Mammary epithelial cell (primary cell): ENCODE results near the gene MTIF2.
"Not testable (repeated sequence)": the region's sequence is repeated elsewhere in the genome, so short reads cannot be mapped to it uniquely, and the experiment has no call there.

ENCODE experiments used
- EZH2 ChIP-seq: IDR thresholded peaks from 2 replicates; pipeline ENCODE4 v1.6.1; 2012; ENCODE audit warnings: low read length, inconsistent platforms, borderline replicate concordance
- TF ChIP-seq, protein P1 (sequence below), 2 donors: IDR thresholded peaks in 1 of 2; conservative IDR thresholded peaks in 1 of 2; 2 replicates each; pipeline ENCODE4 v1.5.1; 2011 to 2012; ENCODE audit warnings: inconsistent platforms in 2 of 2, low read length in 2 of 2, mild to moderate bottlenecking in 2 of 2, control low read depth in 1 of 2, low read depth in 1 of 2; ENCODE audit not compliant: insufficient read depth in 1 of 2; ENCODE audit errors: extremely low read depth in 1 of 2

DNA sequence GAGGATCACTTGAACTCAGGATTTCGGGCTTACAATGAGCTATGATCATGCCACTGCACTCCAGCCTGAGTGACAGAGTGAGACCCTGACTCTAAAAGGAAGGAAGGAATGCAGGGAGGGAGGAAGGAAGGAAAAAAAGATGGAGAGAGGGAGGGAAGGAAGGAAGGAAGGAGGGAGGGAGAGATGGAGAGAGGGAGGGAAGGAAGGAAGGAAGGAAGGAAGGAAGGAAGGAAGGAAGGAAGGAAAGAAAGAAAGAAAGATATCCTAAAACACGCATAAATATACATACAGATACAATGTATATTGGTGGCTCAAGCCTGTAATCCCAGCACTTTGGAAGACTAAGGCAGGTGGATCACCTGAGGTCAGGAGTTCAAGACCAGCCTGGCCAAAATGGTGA, 5.3 kb upstream of the MTIF2 start:
- not testable (repeated sequence) for TF ChIP-seq EZH2
- TF ChIP-seq, protein P1, sequence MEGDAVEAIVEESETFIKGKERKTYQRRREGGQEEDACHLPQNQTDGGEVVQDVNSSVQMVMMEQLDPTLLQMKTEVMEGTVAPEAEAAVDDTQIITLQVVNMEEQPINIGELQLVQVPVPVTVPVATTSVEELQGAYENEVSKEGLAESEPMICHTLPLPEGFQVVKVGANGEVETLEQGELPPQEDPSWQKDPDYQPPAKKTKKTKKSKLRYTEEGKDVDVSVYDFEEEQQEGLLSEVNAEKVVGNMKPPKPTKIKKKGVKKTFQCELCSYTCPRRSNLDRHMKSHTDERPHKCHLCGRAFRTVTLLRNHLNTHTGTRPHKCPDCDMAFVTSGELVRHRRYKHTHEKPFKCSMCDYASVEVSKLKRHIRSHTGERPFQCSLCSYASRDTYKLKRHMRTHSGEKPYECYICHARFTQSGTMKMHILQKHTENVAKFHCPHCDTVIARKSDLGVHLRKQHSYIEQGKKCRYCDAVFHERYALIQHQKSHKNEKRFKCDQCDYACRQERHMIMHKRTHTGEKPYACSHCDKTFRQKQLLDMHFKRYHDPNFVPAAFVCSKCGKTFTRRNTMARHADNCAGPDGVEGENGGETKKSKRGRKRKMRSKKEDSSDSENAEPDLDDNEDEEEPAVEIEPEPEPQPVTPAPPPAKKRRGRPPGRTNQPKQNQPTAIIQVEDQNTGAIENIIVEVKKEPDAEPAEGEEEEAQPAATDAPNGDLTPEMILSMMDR (conservative IDR thresholded peaks at IDR 0.05 in 1 of 2, IDR thresholded peaks at IDR 0.05 in 1 of 2; ENCODE audit: extremely low read depth in 1 of 2, insufficient read depth in 1 of 2, low read depth in 1 of 2, low read length in 2 of 2) = not testable (repeated sequence)
